Stimulated activated CD4-positive, alpha-beta T cell treated with anti-CD3 and anti-CD28 coated beads, Interleukin-12 subunit alpha, Interleukin-12 subunit beta, amount 100 ng/mL, for 4 hours (primary cell): Measurements from ENCODE around the gene LRRC72.
"Not testable (repeated sequence)": the region's sequence is repeated elsewhere in the genome, so short reads cannot be mapped to it uniquely, and the experiment has no call there.

Source experiments
- DNase-seq: peaks from one replicate; pipeline ENCODE4 v3.0.0-alpha.2; 2020

Gene LRRC72

DNA sequence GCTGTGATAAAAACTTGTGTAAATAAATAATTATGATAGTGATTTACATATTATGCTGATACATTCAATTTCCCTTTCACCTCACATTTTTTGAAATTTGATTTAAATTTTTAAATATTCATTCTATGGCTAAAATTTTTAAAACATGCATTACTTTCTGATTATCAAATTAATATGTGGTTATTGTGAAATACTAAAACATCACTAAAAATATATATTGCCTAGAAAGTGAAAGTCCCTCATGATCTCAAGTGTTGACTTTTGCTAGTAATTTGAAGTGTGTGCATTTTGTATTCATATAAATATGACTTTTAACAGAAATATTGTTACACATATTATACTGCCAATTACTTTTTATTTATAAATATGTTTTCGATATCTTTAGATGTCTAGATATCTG, 3.1 kb downstream of the LRRC72 start:
- no peak for DNase-seq

- DNase-seq: no peak
These were observed 5.1 kb downstream of the LRRC72 start for GRCh38 chr7:16531707-16532106.

DNA sequence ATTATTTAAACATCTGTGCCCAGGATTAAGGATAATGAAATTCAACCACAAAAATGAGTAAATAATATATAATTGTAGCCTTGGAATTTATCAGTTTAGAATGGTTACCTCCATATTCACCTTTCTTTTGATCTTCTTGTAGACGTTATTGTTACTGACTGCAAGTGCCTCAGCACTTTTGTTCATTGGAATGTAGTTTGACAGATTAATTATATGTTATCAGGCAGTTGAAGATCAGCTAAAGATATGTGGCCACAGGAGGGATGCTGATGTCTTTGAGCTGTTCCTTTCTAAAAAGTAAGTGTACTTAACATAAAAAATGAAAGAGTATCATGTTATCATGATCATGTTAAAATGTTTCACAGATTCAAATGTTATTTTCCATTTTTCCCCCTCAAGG, 5.6 kb downstream of the LRRC72 start:
- DNase-seq: no peak

DNA sequence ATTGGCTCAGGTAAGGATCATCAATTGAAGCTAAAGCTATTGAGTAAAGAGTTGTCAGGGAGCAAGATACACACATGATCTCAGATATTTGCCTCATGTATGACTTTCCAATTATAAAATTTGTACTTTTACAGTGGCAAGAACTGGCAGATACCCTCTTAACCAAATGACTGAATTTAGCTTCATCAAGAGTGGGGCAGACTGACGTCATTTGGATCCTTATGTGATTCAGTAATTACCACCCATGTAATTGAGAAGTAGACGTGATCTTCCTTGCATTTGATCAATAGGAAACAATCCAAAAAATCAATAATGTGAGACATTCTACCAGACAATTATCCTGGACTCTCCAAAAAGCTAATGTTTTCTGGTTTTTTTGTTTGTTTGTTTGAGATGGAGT, 8.9 kb downstream of the LRRC72 start:
- no peak for DNase-seq

- DNase-seq: not testable (repeated sequence)
These were observed 13.9 kb downstream of the LRRC72 start for GRCh38 chr7:16540559-16540958.

GRCh38 chr7:16542401-16542800, 15.8 kb downstream of the LRRC72 start:
- no peak for DNase-seq

GRCh38 chr7:16543456-16543855, 16.8 kb downstream of the LRRC72 start:
- no peak for DNase-seq

- no peak for DNase-seq
These were observed 20.4 kb downstream of the LRRC72 start for GRCh38 chr7:16546921-16547505.

DNA sequence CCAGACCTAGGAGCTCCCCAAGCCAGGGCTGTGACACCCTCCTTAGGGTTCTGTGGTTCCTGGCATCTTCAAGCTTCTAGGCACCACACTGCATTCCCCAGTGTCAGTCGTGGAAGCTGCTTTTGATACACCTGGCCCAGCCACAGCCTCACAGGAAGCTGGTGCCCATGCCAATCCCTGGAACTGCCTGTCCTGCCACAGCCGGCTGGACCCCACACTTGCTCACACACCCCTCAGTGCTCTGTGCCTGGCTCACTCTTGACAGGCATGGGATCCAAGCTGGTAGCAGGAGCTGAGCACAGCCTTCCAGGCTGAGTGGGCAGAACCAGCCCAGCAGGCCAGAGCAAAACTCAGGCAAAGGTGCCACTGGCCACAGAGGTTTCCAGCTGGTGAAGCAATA, 21.8 kb downstream of the LRRC72 start:
- no peak for DNase-seq

- no peak for DNase-seq
These were observed 24.0 kb downstream of the LRRC72 start for GRCh38 chr7:16550671-16551070.

- DNase-seq: no peak
These were observed 28.1 kb downstream of the LRRC72 start for GRCh38 chr7:16554518-16555236.

DNA sequence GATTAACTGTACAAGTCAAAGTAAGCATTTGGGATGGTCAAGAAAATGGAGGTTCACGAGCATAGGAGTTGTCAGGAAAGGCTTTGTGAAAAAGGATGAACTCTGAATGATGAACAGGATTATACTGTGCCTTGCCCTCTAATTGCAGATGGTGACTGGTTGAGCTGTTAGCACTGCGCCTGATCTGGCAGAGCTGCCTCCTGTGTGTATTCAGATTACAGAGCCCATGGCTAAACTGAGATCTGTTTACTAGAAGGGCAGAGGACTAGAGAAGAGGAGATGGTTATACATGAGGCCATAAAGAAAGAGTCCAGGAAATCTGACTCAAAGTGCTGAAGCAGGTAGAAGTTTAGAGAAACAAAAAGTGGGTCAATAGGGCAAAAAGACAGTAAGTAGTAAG, 29.7 kb downstream of the LRRC72 start:
- DNase-seq: no peak

DNA sequence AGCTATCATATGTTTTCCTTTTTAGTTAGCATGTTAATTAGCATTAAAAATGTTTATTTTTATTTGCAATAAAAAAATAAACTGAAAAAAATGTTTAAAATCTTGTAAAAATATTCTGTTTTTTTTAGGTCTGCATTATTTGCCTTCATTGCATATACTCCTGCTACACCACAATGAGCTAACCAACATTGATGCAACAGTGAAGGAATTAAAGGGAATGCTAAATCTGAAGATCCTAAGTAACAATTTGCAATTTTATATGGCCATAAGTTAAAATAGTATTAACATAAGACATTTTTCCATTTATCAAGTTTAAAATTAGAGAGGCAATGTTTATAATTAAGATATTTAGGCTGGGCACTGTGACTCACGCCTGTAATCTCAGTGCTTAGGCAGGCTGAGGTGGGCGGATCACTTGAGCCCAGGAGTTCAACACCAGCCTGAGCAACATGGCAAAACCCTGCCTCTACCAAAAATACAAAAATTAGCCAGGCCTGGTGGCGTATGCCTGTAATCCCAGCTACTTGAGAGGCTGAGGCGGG, 32.2 kb downstream of the LRRC72 start:
- DNase-seq: no peak

GRCh38 chr7:16559497-16560179, 33.0 kb downstream of the LRRC72 start:
- no peak for DNase-seq

GRCh38 chr7:16561943-16562342, 35.3 kb downstream of the LRRC72 start:
- DNase-seq: no peak

DNA sequence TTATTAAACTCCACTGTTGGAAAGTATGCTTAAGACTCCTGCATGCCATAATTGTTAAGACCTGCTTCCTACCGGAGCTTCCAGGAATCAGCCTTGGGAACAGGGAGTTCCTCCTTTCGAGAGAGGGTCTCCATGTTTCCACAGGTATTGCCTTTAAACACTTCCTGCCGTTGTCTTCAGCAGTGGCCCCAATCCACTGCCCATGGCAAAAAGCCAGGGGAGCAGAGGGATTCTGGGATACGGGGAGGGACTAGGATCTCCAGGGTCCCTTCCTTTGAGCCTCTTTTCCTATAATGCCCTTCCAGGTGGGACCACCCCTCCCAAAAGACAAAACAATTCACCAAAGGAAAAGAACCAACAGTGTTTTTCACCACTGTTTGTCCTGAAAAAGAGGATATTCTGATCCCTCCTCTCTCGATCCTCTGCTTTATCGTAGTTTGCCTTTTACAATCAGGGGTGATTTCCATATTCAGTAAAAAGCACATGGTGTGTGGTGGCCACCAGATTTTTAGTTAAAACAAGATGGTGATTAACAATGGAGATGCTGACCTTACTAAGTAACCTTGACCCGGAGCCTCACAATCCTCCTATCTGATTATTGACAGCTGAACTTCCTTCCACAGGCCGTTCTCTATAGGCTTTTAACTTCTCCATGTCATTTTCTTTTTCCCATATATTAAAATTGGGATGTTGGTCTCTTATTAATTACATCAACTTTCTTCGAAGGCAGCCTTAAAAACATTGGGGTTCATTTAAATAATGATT, 36.0 kb downstream of the LRRC72 start:
- DNase-seq: no peak

DNA sequence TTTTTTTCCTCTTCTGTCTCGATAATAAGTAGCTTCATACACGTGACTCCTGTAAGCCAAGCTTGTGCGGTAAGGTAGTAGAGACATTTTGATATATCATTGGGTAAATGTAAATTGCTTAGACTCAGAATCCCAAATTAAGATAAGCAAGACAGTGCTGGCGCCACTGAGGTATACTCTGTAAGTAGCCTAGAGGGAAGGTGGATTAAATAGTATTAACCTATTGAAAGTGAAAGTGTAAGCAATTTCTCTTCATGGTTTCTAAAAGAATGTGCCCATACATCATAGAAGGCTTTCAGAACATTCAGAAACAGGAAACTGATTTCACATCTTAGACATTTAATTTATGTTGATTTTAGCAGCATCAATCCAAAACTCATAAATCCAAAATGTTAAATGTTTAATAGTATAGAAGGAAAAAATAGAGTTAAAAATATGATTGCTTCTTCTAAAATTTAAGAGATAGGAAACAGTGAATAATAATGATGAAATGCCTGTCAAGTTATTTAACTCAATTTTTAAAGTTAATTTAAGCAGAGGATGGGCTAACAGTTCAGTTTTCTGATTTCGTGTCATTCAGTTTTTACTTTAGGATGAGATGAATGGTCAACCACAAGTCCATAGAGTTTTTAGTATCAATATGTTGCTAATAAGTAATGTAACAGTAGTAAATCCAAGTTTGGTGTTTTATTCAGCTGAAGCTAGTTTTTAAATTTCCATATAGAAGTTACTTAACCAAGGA, 36.8 kb downstream of the LRRC72 start:
- DNase-seq: no peak

GRCh38 chr7:16564023-16564380, 37.4 kb downstream of the LRRC72 start:
- DNase-seq: no peak

DNA sequence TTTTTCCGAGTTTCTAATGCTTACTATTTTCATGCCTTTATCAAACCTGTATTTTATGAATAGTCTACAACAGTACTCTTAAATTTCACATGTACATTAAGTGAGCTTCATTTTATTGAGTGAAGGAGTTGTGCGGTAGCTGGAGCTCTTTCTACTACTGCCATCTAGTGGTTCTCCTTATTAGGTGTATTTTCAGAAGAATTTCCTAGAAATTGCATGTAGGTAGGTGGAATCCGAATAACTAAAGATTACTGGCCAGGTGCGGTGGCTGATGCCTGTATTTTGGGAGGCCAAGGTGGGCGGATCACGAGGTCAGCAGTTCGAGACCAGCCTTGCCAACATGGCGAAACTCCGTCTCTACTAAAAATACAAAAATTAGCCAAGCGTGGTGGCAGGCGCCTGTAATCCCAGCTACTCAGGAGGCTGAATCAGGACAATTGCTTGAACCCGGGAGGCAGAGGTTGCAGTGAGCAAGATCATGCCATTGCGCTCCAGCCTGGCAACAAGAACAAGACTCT, 38.3 kb downstream of the LRRC72 start:
- DNase-seq: no peak

DNA sequence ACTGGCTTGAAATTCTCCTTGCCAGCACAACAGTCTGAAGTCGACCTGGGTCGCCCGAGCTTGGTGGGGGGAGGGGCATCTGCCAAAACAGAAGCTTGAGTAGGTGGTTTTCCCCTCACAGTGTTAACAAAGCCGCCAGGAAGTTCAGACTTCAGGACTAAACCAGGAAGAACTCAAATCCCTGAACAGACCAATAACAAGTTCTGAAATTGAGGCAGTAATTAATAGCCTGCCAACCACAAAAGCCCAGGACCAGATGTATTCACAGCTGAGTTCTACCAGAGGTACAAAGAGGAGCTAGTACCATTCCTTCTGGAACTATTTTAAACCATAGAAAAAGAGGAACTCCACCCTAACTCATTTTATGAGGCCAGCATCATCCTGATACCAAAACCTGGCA, 45.3 kb downstream of the LRRC72 start:
- no peak for DNase-seq

DNA sequence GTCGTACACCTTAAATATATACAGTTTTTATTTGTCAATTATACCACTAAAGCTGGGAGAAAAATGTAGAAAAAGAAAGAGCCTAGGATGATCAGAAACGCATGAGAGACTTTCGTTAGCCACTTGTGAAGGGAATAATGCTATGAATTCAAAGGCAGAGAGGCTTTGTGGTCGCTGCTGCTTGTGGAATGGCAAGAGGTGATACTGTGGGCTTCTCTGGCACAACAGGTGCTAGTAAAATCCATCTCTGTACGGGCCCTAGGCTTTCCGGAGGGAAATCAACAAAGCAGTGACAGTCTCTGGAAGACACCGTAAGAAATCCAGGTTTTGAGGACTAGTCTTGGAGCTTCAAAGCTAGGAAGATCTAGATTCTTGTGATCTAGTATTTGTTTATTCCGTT, 52.6 kb downstream of the LRRC72 start:
- DNase-seq: no peak

DNA sequence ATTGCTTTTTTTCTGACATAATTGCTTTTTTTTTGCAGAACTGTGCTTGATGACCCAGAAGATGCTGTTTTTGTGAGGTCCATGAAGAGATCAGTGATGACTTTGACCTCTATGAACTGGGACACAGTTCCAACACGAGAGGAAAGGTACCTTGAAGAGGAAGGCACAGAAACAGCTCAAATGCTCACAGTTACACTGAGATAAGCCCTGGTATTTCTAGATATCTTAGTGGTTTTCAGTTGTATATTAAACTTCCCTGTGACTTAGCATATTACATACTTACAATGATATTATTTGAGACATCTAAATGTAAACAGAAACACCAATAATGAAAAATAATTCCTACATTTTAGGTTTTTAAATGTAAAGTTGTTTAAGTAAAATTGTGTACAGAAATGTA, 54.7 kb downstream of the LRRC72 start:
- no peak for DNase-seq
